HEK293 (cell line): Measurements from ENCODE around the gene RNASE8.
A peak's percentile ranks its signal among the peaks of the same experiment; 100 is the strongest.

Experiments used
- GFI1B ChIP-seq: fragments of 450-650 bp; formaldehyde crosslinking; IDR thresholded peaks from 2 replicates; pipeline ENCODE4 v1.5.1; 2016; ENCODE audit warnings: missing biosample characterization, missing genetic modification characterization
- GLIS2 ChIP-seq: fragments of 450-650 bp; formaldehyde crosslinking; IDR thresholded peaks from 2 replicates; pipeline ENCODE4 v1.5.1; 2016; ENCODE audit warnings: missing biosample characterization, missing genetic modification characterization
- HIC1 ChIP-seq: fragments of 450-650 bp; formaldehyde crosslinking; IDR thresholded peaks from 2 replicates; pipeline ENCODE4 v1.5.1; 2016; ENCODE audit warnings: missing biosample characterization, missing genetic modification characterization
- HOXA7 ChIP-seq: sonication (generic); formaldehyde crosslinking; IDR thresholded peaks from 2 replicates; pipeline ENCODE4 v1.8.1; 2022; ENCODE audit warnings: missing genetic modification reagents, borderline replicate concordance
- HOXC10 ChIP-seq: sonication (generic); formaldehyde crosslinking; IDR thresholded peaks from 2 replicates; pipeline ENCODE4 v1.8.1; 2023; ENCODE audit warnings: mild to moderate bottlenecking, missing genetic modification reagents
- HOXD13 ChIP-seq: sonication (generic); formaldehyde crosslinking; IDR thresholded peaks from 2 replicates; pipeline ENCODE4 v1.8.0; 2022; ENCODE audit warnings: missing genetic modification reagents, borderline replicate concordance
- KLF10 ChIP-seq: fragments of 450-650 bp; IDR thresholded peaks from 2 replicates; pipeline ENCODE4 v1.5.1; 2018; ENCODE audit warnings: missing biosample characterization, mild to moderate bottlenecking, missing genetic modification characterization
- OVOL3 ChIP-seq: fragments of 450-650 bp; formaldehyde crosslinking; IDR thresholded peaks from 2 replicates; pipeline ENCODE4 v1.5.1; 2016; ENCODE audit warnings: missing biosample characterization, missing genetic modification characterization
- PRDM1 ChIP-seq: fragments of 450-650 bp; formaldehyde crosslinking; IDR thresholded peaks from 2 replicates; pipeline ENCODE4; 2016; ENCODE audit warnings: missing biosample characterization, missing genetic modification characterization
- PRDM4 ChIP-seq: fragments of 450-650 bp; formaldehyde crosslinking; IDR thresholded peaks from 2 replicates; pipeline ENCODE4 v1.5.1; 2017; ENCODE audit warnings: missing biosample characterization, missing genetic modification characterization
- ZBTB20 ChIP-seq: fragments of 450-650 bp; formaldehyde crosslinking; IDR thresholded peaks from 2 replicates; pipeline ENCODE4 v1.5.1; 2016; ENCODE audit warnings: missing biosample characterization, missing genetic modification characterization
- ZBTB48 ChIP-seq: fragments of 450-650 bp; formaldehyde crosslinking; IDR thresholded peaks from 2 replicates; pipeline ENCODE4 v1.5.1; 2016; ENCODE audit warnings: missing biosample characterization, missing genetic modification characterization
- ZNF114 ChIP-seq: fragments of 450-650 bp; formaldehyde crosslinking; IDR thresholded peaks from 2 replicates; pipeline ENCODE4 v1.5.0; 2017; ENCODE audit warnings: missing biosample characterization, missing genetic modification characterization
- ZNF157 ChIP-seq: fragments of 450-650 bp; formaldehyde crosslinking; IDR thresholded peaks from 2 replicates; pipeline ENCODE4 v1.5.1; 2016; ENCODE audit warnings: missing biosample characterization, missing genetic modification characterization
- ZNF184 ChIP-seq: fragments of 450-650 bp; IDR thresholded peaks from 2 replicates; pipeline ENCODE4 v1.5.1; 2018; ENCODE audit warnings: missing biosample characterization, mild to moderate bottlenecking, missing genetic modification characterization
- ZNF202 ChIP-seq: fragments of 450-650 bp; formaldehyde crosslinking; IDR thresholded peaks from 2 replicates; pipeline ENCODE4 v1.5.1; 2016; ENCODE audit warnings: missing biosample characterization, missing genetic modification characterization, borderline replicate concordance
- ZNF274 ChIP-seq, 2 experiments: fragments of 200-500 bp in 1 of 2; fragments of 450-650 bp in 1 of 2; sonication (Bioruptor generic) in 1 of 2; formaldehyde crosslinking in 1 of 2; IDR thresholded peaks; 2 replicates each; pipeline versions ENCODE4 v1.5.1 to v1.6.1; 2014 to 2016; ENCODE audit warnings: borderline replicate concordance in 1 of 2, inconsistent platforms in 1 of 2, low read length in 1 of 2, missing biosample characterization in 1 of 2, missing genetic modification characterization in 1 of 2
- ZNF488 ChIP-seq: fragments of 450-650 bp; formaldehyde crosslinking; IDR thresholded peaks from 2 replicates; pipeline ENCODE4 v1.5.1; 2016; ENCODE audit warnings: missing biosample characterization, missing genetic modification characterization
- ZNF501 ChIP-seq: fragments of 450-650 bp; formaldehyde crosslinking; IDR thresholded peaks from 2 replicates; pipeline ENCODE4 v1.5.1; 2016; ENCODE audit warnings: missing biosample characterization, missing genetic modification characterization
- ZNF670 ChIP-seq: fragments of 450-650 bp; formaldehyde crosslinking; IDR thresholded peaks from 2 replicates; pipeline ENCODE4 v1.5.1; 2016; ENCODE audit warnings: missing biosample characterization, missing genetic modification characterization, low read depth
- ZNF785 ChIP-seq: fragments of 450-650 bp; formaldehyde crosslinking; IDR thresholded peaks from 2 replicates; pipeline ENCODE4 v1.5.1; 2016; ENCODE audit warnings: missing biosample characterization, missing genetic modification characterization
- ZNF843 ChIP-seq: fragments of 450-650 bp; formaldehyde crosslinking; IDR thresholded peaks from 2 replicates; pipeline ENCODE4 v1.5.1; 2016; ENCODE audit warnings: missing biosample characterization, missing genetic modification characterization
- ZSCAN16 ChIP-seq: fragments of 450-650 bp; formaldehyde crosslinking; IDR thresholded peaks from 2 replicates; pipeline ENCODE4 v1.5.1; 2016; ENCODE audit warnings: missing biosample characterization, missing genetic modification characterization
- ZSCAN30 ChIP-seq: fragments of 450-650 bp; IDR thresholded peaks from 2 replicates; pipeline ENCODE4 v1.5.1; 2018; ENCODE audit warnings: missing biosample characterization, mild to moderate bottlenecking, missing genetic modification characterization, moderate library complexity
- TF ChIP-seq, protein P1 (sequence below): fragments of 450-650 bp; formaldehyde crosslinking; IDR thresholded peaks from 2 replicates; pipeline ENCODE4 v1.5.1; 2016; ENCODE audit warnings: missing biosample characterization, missing genetic modification characterization
- TF ChIP-seq, protein P2 (sequence below): fragments of 450-650 bp; formaldehyde crosslinking; IDR thresholded peaks from 2 replicates; pipeline ENCODE4 v1.5.1; 2016; ENCODE audit warnings: missing biosample characterization, missing genetic modification characterization
- TF ChIP-seq, protein P3 (sequence below): fragments of 450-650 bp; formaldehyde crosslinking; IDR thresholded peaks from 2 replicates; pipeline ENCODE4 v1.5.0; 2017; ENCODE audit warnings: missing biosample characterization, missing genetic modification characterization, borderline replicate concordance

RNASE8 gene

DNA sequence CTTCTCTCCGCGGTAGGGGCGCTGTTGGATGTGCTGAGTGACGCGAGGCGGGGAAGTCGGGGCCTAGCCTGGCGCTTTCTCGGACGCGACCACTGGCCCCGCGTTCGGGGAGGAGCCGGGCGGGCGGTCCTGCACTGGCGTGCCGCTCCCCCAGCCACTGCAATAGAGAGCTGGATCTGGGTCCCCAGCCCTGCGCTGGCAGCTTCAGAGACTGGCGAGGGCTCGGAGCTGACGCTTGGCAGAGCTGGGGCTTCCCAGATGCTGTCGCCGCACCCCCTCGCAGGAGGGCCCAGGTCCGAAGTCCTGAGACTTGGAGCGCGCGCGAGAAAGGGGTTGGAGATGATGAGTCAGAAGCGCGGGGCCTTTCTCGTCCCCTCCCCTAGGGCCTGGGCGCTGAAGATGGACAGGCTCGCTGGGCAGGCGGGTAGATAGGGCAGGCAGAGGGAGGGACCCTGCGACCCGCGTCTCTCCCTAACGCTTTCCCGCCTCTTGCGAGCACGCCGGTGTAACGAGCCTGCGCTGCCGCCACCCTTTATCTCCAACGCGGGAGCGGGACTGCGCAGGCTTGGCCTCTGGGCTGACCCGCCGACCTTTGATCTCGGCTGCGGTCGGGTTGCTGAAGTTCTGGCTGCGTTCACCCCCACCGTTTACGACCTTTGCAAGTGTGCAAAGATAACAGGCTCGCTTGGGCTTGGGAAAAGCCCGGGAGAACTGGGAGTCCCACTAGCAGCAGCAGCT, 46.3 kb downstream of the RNASE8 start (continued):
- TF ChIP-seq, protein P1, sequence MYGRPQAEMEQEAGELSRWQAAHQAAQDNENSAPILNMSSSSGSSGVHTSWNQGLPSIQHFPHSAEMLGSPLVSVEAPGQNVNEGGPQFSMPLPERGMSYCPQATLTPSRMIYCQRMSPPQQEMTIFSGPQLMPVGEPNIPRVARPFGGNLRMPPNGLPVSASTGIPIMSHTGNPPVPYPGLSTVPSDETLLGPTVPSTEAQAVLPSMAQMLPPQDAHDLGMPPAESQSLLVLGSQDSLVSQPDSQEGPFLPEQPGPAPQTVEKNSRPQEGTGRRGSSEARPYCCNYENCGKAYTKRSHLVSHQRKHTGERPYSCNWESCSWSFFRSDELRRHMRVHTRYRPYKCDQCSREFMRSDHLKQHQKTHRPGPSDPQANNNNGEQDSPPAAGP (tag by site-specific recombination), result peak; percentile 98
- TF ChIP-seq, protein P2, sequence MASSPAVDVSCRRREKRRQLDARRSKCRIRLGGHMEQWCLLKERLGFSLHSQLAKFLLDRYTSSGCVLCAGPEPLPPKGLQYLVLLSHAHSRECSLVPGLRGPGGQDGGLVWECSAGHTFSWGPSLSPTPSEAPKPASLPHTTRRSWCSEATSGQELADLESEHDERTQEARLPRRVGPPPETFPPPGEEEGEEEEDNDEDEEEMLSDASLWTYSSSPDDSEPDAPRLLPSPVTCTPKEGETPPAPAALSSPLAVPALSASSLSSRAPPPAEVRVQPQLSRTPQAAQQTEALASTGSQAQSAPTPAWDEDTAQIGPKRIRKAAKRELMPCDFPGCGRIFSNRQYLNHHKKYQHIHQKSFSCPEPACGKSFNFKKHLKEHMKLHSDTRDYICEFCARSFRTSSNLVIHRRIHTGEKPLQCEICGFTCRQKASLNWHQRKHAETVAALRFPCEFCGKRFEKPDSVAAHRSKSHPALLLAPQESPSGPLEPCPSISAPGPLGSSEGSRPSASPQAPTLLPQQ, result peak; percentile 88
- TF ChIP-seq OVOL3 (tag by site-specific recombination), result peak; percentile 58; the same call in 1 of the 2 replicates
- peak; percentile 67; the same call in 1 of the 2 replicates for TF ChIP-seq ZNF501 (tag by site-specific recombination)
- no peak for TF ChIP-seq ZNF488 (tag by site-specific recombination)
- TF ChIP-seq GLIS2 (tag by site-specific recombination), result peak; percentile 74
- TF ChIP-seq PRDM4 (tag by site-specific recombination), result peak; percentile 42
- TF ChIP-seq KLF10 (tag by site-specific recombination), result peak; percentile 67
- peak; percentile 98 for TF ChIP-seq ZBTB48
- peak; percentile 93 for TF ChIP-seq ZBTB20 (tag by site-specific recombination)
- peak; percentile 62 for TF ChIP-seq ZSCAN30
- no peak for TF ChIP-seq GFI1B (tag by site-specific recombination)
- 0 out of 2 replicates have a peak, but pooled peaks have one; percentile 30 for TF ChIP-seq HOXD13 (CRISPR knock-in tag)
- TF ChIP-seq ZSCAN16 (tag by site-specific recombination), result no peak
- TF ChIP-seq ZNF114 (tag by site-specific recombination), result no peak
- TF ChIP-seq ZNF202 (tag by site-specific recombination), result no peak
- TF ChIP-seq HIC1 (tag by site-specific recombination), result no peak
- TF ChIP-seq HOXC10, result peak; percentile 92; the same call in 1 of the 2 replicates
- TF ChIP-seq, protein P3, sequence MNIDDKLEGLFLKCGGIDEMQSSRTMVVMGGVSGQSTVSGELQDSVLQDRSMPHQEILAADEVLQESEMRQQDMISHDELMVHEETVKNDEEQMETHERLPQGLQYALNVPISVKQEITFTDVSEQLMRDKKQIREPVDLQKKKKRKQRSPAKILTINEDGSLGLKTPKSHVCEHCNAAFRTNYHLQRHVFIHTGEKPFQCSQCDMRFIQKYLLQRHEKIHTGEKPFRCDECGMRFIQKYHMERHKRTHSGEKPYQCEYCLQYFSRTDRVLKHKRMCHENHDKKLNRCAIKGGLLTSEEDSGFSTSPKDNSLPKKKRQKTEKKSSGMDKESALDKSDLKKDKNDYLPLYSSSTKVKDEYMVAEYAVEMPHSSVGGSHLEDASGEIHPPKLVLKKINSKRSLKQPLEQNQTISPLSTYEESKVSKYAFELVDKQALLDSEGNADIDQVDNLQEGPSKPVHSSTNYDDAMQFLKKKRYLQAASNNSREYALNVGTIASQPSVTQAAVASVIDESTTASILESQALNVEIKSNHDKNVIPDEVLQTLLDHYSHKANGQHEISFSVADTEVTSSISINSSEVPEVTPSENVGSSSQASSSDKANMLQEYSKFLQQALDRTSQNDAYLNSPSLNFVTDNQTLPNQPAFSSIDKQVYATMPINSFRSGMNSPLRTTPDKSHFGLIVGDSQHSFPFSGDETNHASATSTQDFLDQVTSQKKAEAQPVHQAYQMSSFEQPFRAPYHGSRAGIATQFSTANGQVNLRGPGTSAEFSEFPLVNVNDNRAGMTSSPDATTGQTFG (tag by site-specific recombination), result peak; percentile 70; the same call in 1 of the 2 replicates
- no peak for TF ChIP-seq ZNF670 (tag by site-specific recombination)
- peak; percentile 18; the same call in 1 of the 2 replicates for TF ChIP-seq ZNF843 (tag by site-specific recombination)
- no peak for TF ChIP-seq ZNF157 (tag by site-specific recombination)
- no peak for TF ChIP-seq ZNF274 (IDR thresholded peaks at IDR 0.05; ENCODE audit: low read length)
- no peak for TF ChIP-seq ZNF274 (tag by site-specific recombination; IDR thresholded peaks at IDR 0.05; ENCODE audit: borderline replicate concordance)
- no peak; the same call in 1 of the 2 replicates for TF ChIP-seq PRDM1 (tag by site-specific recombination)
- TF ChIP-seq ZNF785 (tag by site-specific recombination), result peak; percentile 78; the same call in 1 of the 2 replicates
- TF ChIP-seq ZNF184 (tag by site-specific recombination), result peak; percentile 85
- TF ChIP-seq HOXA7 (CRISPR knock-in tag), result no peak
